ENCODE measurements around the gene SPN.
A peak's percentile ranks its signal among the peaks of the same experiment; 100 is the strongest.
"Not testable (repeated sequence)": the region's sequence is repeated elsewhere in the genome, so short reads cannot be mapped to it uniquely, and the experiment has no call there.

SPN gene

GRCh38 chr16:29702269-29702668 is 39.2 kb downstream of the SPN start:
- DNase-seq (ENCODE audit: low spot score): no peak

- no peak for DNase-seq (ENCODE audit: low spot score)
These were observed 42.0 kb downstream of the SPN start for GRCh38 chr16:29705030-29705429.

- not testable (repeated sequence) for DNase-seq (ENCODE audit: low spot score)
These were observed 44.1 kb downstream of the SPN start for GRCh38 chr16:29707160-29707559.

- no peak for DNase-seq (ENCODE audit: low spot score)
These were observed 46.0 kb downstream of the SPN start for GRCh38 chr16:29708917-29709600.

- DNase-seq (ENCODE audit: low spot score): not testable (repeated sequence)
These were observed 46.6 kb downstream of the SPN start for GRCh38 chr16:29709657-29710056.

GRCh38 chr16:29710227-29711219 is 47.5 kb downstream of the SPN start:
- DNase-seq (ENCODE audit: low spot score): peak; percentile 59

GRCh38 chr16:29712809-29713208 is 49.8 kb downstream of the SPN start:
- DNase-seq (ENCODE audit: low spot score): no peak

- no peak for DNase-seq (ENCODE audit: low spot score)
These were observed 51.3 kb downstream of the SPN start for GRCh38 chr16:29714396-29714795.

- no peak for DNase-seq (ENCODE audit: low spot score)
These were observed 51.9 kb downstream of the SPN start for GRCh38 chr16:29714972-29715371.

GRCh38 chr16:29717113-29717512 is 54.1 kb downstream of the SPN start:
- DNase-seq (ENCODE audit: low spot score): no peak

GRCh38 chr16:29719063-29719462 is 56.0 kb downstream of the SPN start:
- no peak for DNase-seq (ENCODE audit: low spot score)
